SH-SY5Y (cell line): Measurements from ENCODE around the gene SEPTIN11.

ENCODE experiments used
- GATA2 ChIP-seq: IDR thresholded peaks from 2 replicates; pipeline ENCODE4 v1.6.1; 2011; ENCODE audit warnings: mild to moderate bottlenecking, low read depth, low read length
- GATA3 ChIP-seq: IDR thresholded peaks from 2 replicates; pipeline ENCODE4 v1.6.1; 2011; ENCODE audit warnings: low read depth, mild to moderate bottlenecking, low read length, moderate library complexity

- TF ChIP-seq GATA3 (no peak), GATA2 (no peak)
Measured at GRCh38 chr4:76987153-76987591, 37.6 kb downstream of the SEPTIN11 start.
